ENCODE results near the gene SLC12A5. TPM values are rescaled to one million over a fixed set of nuclear protein-coding genes. Genes with fewer than 3 reads are reported as not detected.

SLC12A5 gene
- polyA plus RNA-seq, 6 donors from 2014 or later = not detected

DNA sequence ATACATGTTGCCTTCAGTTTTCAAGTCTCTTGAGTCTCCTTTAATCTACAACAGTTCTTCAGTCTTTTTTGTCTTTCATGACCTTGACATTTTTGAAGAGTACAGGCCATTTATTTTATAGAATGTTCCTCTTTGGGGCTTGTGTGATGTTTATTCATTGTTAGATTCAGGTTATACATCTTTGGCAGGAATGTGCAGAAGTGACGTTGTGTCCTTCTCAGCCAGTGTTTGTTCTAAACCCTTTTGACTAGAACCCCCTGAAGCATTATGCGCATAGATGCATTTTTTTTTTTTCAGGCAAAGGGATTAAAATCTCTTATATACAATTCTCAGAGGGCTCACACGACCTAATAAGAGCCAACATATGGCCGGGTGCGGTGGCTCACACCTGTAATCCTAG, 72.0 kb downstream of the SLC12A5 start:
- no peak for DNase-seq
- Mint-ChIP-seq H3K27me3 (peaks cover 6 to 29% (median 21%) of the 10 kb centered on the region in 3 donors), H3K4me1 (peaks cover 9 to 11% (median 10%) of the 10 kb centered on the region in 3 donors), H3K4me3 (peak overlapping the region in 2 of 8 donors; percentile 19 to 30), H3K9me3 (peaks cover 0 to 3% (median 0%) of the 10 kb centered on the region in 7 donors), H3K27ac (no peak overlapping the region), H3K36me3 (no peaks in the 10 kb centered on the region)
- no peak for ATAC-seq (ENCODE audit: low read depth in 2 of 2)

DNA sequence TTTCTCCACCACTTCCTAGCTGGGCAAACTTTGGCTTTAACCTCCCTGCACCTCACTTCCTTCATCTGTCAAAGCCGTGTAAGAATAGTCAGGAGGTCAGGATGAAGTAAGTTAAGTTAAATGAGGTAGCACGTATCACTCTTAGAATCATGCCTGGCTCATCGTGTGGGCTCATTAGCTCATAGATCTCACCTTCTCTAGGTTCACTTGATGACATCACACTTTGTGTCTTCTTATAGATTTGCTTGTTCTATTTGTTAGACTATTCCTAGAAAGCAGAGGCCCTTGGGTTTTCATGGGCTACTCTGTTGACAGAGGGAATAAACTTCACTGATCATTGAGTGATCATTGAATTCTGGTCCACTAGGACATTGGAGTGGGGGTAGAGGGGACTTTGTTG, 72.9 kb downstream of the SLC12A5 start:
- peaks cover 11 to 13% (median 11%) of the 10 kb centered on the region in 3 donors for H3K4me1 Mint-ChIP-seq
- no peaks in the 10 kb centered on the region for H3K36me3 Mint-ChIP-seq
- DNase-seq (no peak), ATAC-seq (ENCODE audit: low read depth in 2 of 2) (no peak)
- H3K27ac Mint-ChIP-seq = no peak overlapping the region
- H3K4me3 Mint-ChIP-seq = no peak overlapping the region
- H3K27me3 Mint-ChIP-seq = peaks cover 6 to 29% (median 21%) of the 10 kb centered on the region in 3 donors
- H3K9me3 Mint-ChIP-seq = peaks cover 0 to 3% (median 0%) of the 10 kb centered on the region in 7 donors

DNA sequence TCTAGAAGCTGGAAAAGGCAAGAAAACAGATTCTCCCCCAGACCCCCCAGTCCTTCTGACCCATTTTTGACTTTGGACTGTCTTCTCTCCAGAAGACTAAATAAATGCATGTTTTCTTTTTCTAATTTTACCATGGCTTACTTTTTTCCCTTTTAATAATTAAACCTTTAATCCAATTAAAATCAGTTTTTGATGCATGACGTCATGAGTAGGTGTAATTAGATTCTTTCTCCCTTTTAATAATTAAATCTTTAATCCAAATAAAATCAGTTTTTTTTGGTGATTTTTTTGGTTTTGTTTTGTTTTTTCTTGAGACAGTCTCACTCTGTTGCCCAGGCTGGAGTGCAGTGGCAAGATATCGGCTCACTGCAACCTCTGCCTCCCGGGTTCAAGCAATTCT, 73.9 kb downstream of the SLC12A5 start:
- Mint-ChIP-seq H3K27ac (no peak overlapping the region), H3K4me1 (peaks cover 16 to 22% (median 17%) of the 10 kb centered on the region in 3 donors), H3K4me3 (no peak overlapping the region), H3K9me3 (peaks cover 0 to 3% (median 0%) of the 10 kb centered on the region in 7 donors), H3K36me3 (no peaks in the 10 kb centered on the region), H3K27me3 (peaks cover 6 to 29% (median 21%) of the 10 kb centered on the region in 3 donors)
- ATAC-seq (ENCODE audit: low read depth in 2 of 2) = no peak
- no peak for DNase-seq

DNA sequence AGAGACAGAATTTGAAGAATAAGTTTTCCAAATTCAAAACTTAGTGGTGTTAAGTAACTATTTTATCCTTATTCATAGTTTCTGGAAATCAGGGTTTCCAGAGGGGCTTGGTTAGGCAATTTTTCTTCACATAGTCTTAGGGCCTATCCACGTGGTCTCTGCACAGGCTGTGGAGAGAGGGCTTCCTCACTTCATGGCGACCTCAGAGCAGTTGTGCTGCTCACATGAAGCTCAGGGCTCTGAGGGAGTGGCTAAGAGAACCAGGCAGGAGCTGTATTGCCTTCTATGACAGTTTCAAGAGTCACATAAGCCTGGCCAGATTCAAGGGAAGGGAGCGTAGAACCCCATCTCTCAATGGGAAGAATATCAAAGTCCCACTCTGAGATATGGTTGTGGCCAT, 75.2 kb downstream of the SLC12A5 start:
- H3K4me1 Mint-ChIP-seq = peaks cover 26 to 34% (median 28%) of the 10 kb centered on the region in 3 donors
- H3K4me3 Mint-ChIP-seq = no peak overlapping the region
- no peak overlapping the region for H3K27ac Mint-ChIP-seq
- no peaks in the 10 kb centered on the region for H3K36me3 Mint-ChIP-seq
- DNase-seq (no peak), ATAC-seq (ENCODE audit: low read depth in 2 of 2) (no peak)
- peaks cover 0 to 3% (median 0%) of the 10 kb centered on the region in 7 donors for H3K9me3 Mint-ChIP-seq
- H3K27me3 Mint-ChIP-seq = peaks cover 6 to 29% (median 21%) of the 10 kb centered on the region in 3 donors

DNA sequence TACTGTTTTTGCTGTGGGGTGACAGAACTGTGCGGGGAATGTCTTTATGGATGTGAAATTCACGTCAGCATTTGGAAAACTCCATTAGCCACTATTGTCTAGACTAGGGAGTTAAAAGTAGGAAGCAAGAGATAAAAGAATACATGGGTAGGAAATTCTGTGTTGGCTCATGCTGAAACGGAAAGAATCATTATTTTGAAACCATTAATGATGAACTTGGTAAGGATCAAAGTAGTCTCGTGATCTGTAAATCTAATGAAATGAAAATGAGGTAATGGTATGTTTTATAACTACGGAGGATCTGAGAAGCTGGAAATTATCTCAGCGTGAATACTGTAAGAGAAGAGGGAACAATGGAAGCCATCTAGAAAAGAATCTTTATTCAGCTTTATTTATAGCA, 78.0 kb downstream of the SLC12A5 start:
- DNase-seq (no peak), ATAC-seq (ENCODE audit: low read depth in 2 of 2) (no peak)
- peaks cover 38 to 49% (median 45%) of the 10 kb centered on the region in 3 donors for H3K4me1 Mint-ChIP-seq
- no peaks in the 10 kb centered on the region for H3K36me3 Mint-ChIP-seq
- H3K4me3 Mint-ChIP-seq = no peak overlapping the region
- peaks cover 0 to 3% (median 0%) of the 10 kb centered on the region in 7 donors for H3K9me3 Mint-ChIP-seq
- peaks cover 2 to 17% (median 9%) of the 10 kb centered on the region in 3 donors for H3K27me3 Mint-ChIP-seq
- H3K27ac Mint-ChIP-seq = peak overlapping the region in 4 of 6 donors; percentile 82 to 96 (median 92)

DNA sequence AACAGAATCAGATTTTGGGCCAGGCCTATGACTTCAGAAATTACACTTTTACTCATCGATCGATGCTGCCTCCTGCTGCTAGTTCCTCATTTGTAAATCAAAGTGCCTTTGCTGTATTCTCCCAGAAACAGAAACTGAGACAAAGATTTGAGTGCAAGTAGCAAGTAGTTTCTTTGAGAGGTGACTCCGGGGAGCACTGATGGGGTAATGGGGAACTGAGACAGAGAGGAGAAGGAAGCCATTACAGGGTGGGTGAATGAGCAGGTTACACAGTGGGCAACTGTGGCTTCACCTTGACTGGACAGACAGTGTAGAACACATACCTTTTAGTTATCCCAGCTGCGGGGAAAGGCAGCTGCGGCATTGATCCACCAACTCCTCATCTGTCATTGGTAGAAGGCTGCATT, 79.4 kb downstream of the SLC12A5 start:
- peaks cover 41 to 55% (median 45%) of the 10 kb centered on the region in 3 donors for H3K4me1 Mint-ChIP-seq
- H3K27me3 Mint-ChIP-seq = peaks cover 0 to 9% (median 0%) of the 10 kb centered on the region in 3 donors
- peak; percentile 88 to 89 for ATAC-seq (ENCODE audit: low read depth in 2 of 2)
- H3K4me3 Mint-ChIP-seq = peak overlapping the region; percentile 16 to 81 (median 54)
- peak; percentile 82 for DNase-seq
- H3K9me3 Mint-ChIP-seq = no peaks in the 10 kb centered on the region
- H3K27ac Mint-ChIP-seq = peak overlapping the region; percentile 28 to 96 (median 89)
- no peaks in the 10 kb centered on the region for H3K36me3 Mint-ChIP-seq

DNA sequence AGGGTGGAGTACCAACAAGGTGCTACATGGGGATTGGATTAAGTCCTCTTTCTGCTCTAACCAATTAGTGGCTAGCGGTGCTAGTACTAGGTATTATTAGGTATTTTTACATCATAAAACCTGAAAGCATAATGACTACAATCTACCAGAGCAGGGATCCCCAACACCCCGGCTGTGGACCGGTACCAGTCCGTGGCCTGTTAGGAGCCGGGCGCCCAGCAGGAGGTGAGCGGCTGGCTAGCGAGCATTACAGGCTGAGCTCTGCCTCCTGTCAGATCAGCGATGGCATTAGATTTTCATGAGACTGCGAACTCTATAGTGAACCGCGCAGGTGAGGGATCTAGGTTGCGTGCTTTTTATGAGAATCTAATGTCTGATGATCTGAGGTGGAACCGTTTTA, 80.0 kb downstream of the SLC12A5 start:
- ATAC-seq (ENCODE audit: low read depth in 2 of 2) (no peak), DNase-seq (no peak)
- Mint-ChIP-seq H3K27me3 (peaks cover 0 to 9% (median 0%) of the 10 kb centered on the region in 3 donors), H3K36me3 (no peaks in the 10 kb centered on the region), H3K4me3 (peak overlapping the region in 7 of 8 donors; percentile 45 to 81 (median 53)), H3K9me3 (no peaks in the 10 kb centered on the region), H3K27ac (peak overlapping the region; percentile 79 to 96 (median 89)), H3K4me1 (peaks cover 44 to 58% (median 45%) of the 10 kb centered on the region in 3 donors)

Other genes starting within 250 kb of the SLC12A5 start
- gene WFDC3, start 237.3 kb upstream of the SLC12A5 start, polyA plus RNA-seq (ENCODE audit: low read depth in 6 of 6) = not detected
- gene DNTTIP1, start 237.3 kb upstream of the SLC12A5 start, polyA plus RNA-seq (ENCODE audit: low read depth in 6 of 6) = 10 to 100 TPM; 27.9 to 44.5 (median 37.7) TPM
- gene UBE2C, start 216.6 kb upstream of the SLC12A5 start, polyA plus RNA-seq (ENCODE audit: low read depth in 6 of 6) = under 1 TPM in 1 of 6 donors, not detected in 5; 0.53 TPM
- 1 to 10 TPM in 1 of 6 donors, under 1 TPM in 2, not detected in 3; 0.64 to 1.2 (median 0.69) TPM for gene TNNC2, start 201.9 kb upstream of the SLC12A5 start, polyA plus RNA-seq (ENCODE audit: low read depth in 6 of 6)
- gene SNX21, start 195.4 kb upstream of the SLC12A5 start, polyA plus RNA-seq (ENCODE audit: low read depth in 6 of 6) = 1 to 10 TPM in 3 of 6 donors, under 1 TPM in 2, not detected in 1; 0.45 to 1.9 (median 1.1) TPM
- 10 to 100 TPM; 35.4 to 46.7 (median 38.7) TPM for gene ACOT8, start 171.8 kb upstream of the SLC12A5 start, polyA plus RNA-seq (ENCODE audit: low read depth in 6 of 6)
- 1 to 10 TPM in 5 of 6 donors, not detected in 1; 1.3 to 2.9 (median 1.8) TPM for gene ZSWIM3, start 171.6 kb upstream of the SLC12A5 start, polyA plus RNA-seq (ENCODE audit: low read depth in 6 of 6)
- gene ZSWIM1, start 148.0 kb upstream of the SLC12A5 start, polyA plus RNA-seq (ENCODE audit: low read depth in 6 of 6) = 10 to 100 TPM in 1 of 6 donors, 1 to 10 TPM in 4, not detected in 1; 3.0 to 11.6 (median 4.7) TPM
- gene SPATA25, start 141.6 kb upstream of the SLC12A5 start, polyA plus RNA-seq (ENCODE audit: low read depth in 6 of 6) = not detected
- gene NEURL2, start 138.0 kb upstream of the SLC12A5 start, polyA plus RNA-seq (ENCODE audit: low read depth in 6 of 6) = 1 to 10 TPM in 3 of 6 donors, under 1 TPM in 2, not detected in 1; 0.69 to 2.4 (median 1.1) TPM
- gene CTSA, start 137.9 kb upstream of the SLC12A5 start, polyA plus RNA-seq (ENCODE audit: low read depth in 6 of 6) = 10 to 100 TPM; 28.6 to 46.5 (median 42.3) TPM
- gene PLTP, start 117.1 kb upstream of the SLC12A5 start, polyA plus RNA-seq (ENCODE audit: low read depth in 6 of 6) = 10 to 100 TPM in 1 of 6 donors, 1 to 10 TPM in 4, under 1 TPM in 1; 0.66 to 10.2 (median 5.1) TPM
- gene PCIF1, start 94.5 kb upstream of the SLC12A5 start, polyA plus RNA-seq (ENCODE audit: low read depth in 6 of 6) = 100 to 1,000 TPM in 1 of 6 donors, 10 to 100 TPM in 5; 76.3 to 123 (median 91.4) TPM
- 10 to 100 TPM; 10.4 to 24.3 (median 15.5) TPM for gene ZNF335, start 57.0 kb upstream of the SLC12A5 start, polyA plus RNA-seq (ENCODE audit: low read depth in 6 of 6)
- gene MMP9, start 20.3 kb upstream of the SLC12A5 start, polyA plus RNA-seq (ENCODE audit: low read depth in 6 of 6) = under 1 TPM in 2 of 6 donors, not detected in 4; 0.19 to 0.25 TPM
- 10 to 100 TPM; 13.8 to 39.3 (median 27.3) TPM for gene NCOA5, start 60.7 kb downstream of the SLC12A5 start, polyA plus RNA-seq (ENCODE audit: low read depth in 6 of 6)
- gene CD40, start 89.1 kb downstream of the SLC12A5 start, polyA plus RNA-seq (ENCODE audit: low read depth in 6 of 6) = 100 to 1,000 TPM; 273 to 368 (median 312) TPM

Data from naive B cell (primary cell).